Stimulated activated naive CD8-positive, alpha-beta T cell treated with anti-CD3 and anti-CD28 coated beads, Interleukin-15, Interleukin-2, amounts not matched to agents 100 ng/mL and 50 ng/mL, for 24 hours (primary cell): Measurements from ENCODE around the gene PDF.

ENCODE experiments used
- H3K27ac Mint-ChIP-seq: one replicate; pipeline ENCODE4 v1.8.0; 2021; ENCODE audit warnings: mild to moderate bottlenecking, mixed read lengths
- H3K27me3 Mint-ChIP-seq: one replicate; pipeline ENCODE4 v1.8.0; 2021; ENCODE audit warnings: mixed read lengths
- H3K36me3 Mint-ChIP-seq: one replicate; pipeline ENCODE4 v1.8.0; 2021; ENCODE audit warnings: low read depth, mixed read lengths
- H3K4me1 Mint-ChIP-seq: one replicate; pipeline ENCODE4 v1.8.0; 2021; ENCODE audit warnings: low read depth, mixed read lengths
- H3K4me3 Mint-ChIP-seq: one replicate; pipeline ENCODE4 v1.8.0; 2021; ENCODE audit warnings: mild to moderate bottlenecking, mixed read lengths
- H3K9me3 Mint-ChIP-seq: one replicate; pipeline ENCODE4 v1.8.0; 2021; ENCODE audit warnings: mixed read lengths

The PDF gene

DNA sequence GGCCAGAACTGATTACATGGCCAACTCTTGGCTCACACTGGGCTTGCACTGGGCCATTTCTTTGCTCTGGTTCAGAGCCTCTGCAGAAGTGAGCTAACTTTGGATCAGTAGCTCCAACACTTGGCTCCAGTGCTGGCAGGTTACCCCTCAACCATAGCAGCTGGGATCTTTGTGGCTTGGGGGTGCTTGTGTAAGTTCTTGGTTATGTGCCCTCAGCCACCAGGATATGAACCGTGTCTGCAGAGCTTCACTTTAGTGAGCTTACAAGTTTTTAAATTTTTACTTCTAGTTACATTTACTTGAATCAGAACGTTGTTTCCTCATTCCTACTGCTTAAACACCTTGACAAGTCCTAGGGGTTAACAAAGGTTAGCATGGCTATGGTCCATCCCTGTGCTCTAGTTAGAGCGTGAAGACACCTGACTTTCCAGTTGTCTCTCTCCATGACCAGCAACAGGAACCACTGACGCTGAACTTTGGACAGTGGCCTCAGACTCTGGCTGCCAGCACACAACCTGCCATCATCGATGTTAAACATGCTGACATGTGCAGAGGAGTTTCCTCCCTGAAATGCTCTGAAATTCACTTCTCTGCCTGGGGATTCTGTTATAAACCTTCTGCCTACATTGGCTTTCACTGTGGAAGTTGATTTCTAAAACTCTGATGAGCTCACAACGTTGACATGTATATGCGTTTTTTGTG is 4.1 kb downstream of the PDF start:
- Mint-ChIP-seq H3K27ac (peak overlapping the region; percentile 69), H3K9me3 (no peaks in the 10 kb centered on the region), H3K27me3 (no peaks in the 10 kb centered on the region), H3K36me3 (peaks cover 60% of the 10 kb centered on the region), H3K4me1 (peaks cover 40% of the 10 kb centered on the region), H3K4me3 (peak overlapping the region; percentile 90)

GRCh38 chr16:69325784-69326171 is 4.6 kb downstream of the PDF start:
- Mint-ChIP-seq H3K36me3 (peaks cover 65% of the 10 kb centered on the region), H3K27me3 (no peaks in the 10 kb centered on the region), H3K9me3 (no peaks in the 10 kb centered on the region), H3K4me1 (peaks cover 40% of the 10 kb centered on the region), H3K4me3 (peak overlapping the region; percentile 90), H3K27ac (peak overlapping the region; percentile 57)

DNA sequence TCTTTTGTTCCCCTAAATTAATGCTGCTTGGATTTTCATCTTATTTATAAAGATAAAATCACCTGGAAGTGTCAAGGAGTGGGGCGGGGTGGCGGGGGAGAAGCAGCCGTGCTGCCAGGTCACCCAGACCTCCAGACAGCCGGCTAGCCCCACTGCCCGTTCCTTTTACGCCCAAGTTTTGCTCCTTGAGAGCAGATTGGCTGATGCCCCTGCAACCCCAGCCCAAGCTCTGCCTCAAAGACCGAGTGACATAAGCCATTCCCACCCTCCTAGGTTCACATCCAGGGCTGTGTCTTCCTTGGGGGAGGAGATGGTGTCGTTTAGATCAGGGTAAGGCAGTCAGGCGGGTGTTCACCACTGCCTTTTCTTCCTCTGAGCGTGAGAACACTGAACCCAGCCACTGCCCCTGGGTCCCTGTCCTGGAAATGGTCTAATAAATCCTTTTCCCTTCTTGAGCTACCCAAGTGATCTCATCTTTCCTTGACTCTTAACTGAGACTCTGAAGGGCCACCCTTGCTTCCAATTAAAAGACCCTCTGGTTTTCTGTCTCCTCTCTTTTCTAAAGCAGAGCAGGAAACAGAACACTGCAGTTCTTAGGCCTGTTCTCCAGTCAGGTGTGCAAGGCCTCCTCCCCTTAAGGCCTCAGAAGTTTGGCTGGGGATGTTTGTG is 5.7 kb downstream of the PDF start:
- no peak overlapping the region for H3K27ac Mint-ChIP-seq
- no peaks in the 10 kb centered on the region for H3K9me3 Mint-ChIP-seq
- H3K36me3 Mint-ChIP-seq = peaks cover 70% of the 10 kb centered on the region
- peaks cover 40% of the 10 kb centered on the region for H3K4me1 Mint-ChIP-seq
- peak overlapping the region; percentile 4 for H3K4me3 Mint-ChIP-seq
- H3K27me3 Mint-ChIP-seq = no peaks in the 10 kb centered on the region

- H3K4me3 Mint-ChIP-seq = no peak overlapping the region
- H3K36me3 Mint-ChIP-seq = peaks cover 71% of the 10 kb centered on the region
- peaks cover 35% of the 10 kb centered on the region for H3K4me1 Mint-ChIP-seq
- H3K27ac Mint-ChIP-seq = no peak overlapping the region
- no peaks in the 10 kb centered on the region for H3K9me3 Mint-ChIP-seq
- H3K27me3 Mint-ChIP-seq = no peaks in the 10 kb centered on the region
Observed at GRCh38 chr16:69324013-69324531, 6.3 kb downstream of the PDF start.

DNA sequence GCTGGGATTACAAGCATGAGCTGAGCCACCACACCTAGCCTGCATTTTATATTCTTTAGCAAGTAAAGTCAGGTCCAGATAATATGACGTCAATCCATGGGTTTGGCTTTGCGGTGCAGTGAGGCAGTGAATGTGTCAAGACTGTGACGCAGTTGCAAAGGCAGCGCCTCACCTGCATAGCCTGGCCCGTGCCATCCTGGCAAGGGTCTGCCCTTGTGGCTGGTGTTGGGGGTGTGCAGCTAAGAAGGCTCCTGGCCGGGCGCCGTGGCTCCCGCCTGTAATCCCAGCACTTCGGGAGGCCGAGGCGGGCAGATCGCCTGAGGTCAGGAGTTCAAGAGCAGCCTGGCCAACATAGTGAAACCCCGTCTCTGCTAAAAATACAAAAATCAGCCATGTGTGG is 7.0 kb downstream of the PDF start:
- H3K9me3 Mint-ChIP-seq = no peaks in the 10 kb centered on the region
- H3K27ac Mint-ChIP-seq = no peak overlapping the region
- H3K27me3 Mint-ChIP-seq = no peaks in the 10 kb centered on the region
- H3K4me3 Mint-ChIP-seq = no peak overlapping the region
- peaks cover 70% of the 10 kb centered on the region for H3K36me3 Mint-ChIP-seq
- H3K4me1 Mint-ChIP-seq = peaks cover 29% of the 10 kb centered on the region

- H3K27me3 Mint-ChIP-seq = no peaks in the 10 kb centered on the region
- H3K4me3 Mint-ChIP-seq = no peak overlapping the region
- H3K4me1 Mint-ChIP-seq = peaks cover 18% of the 10 kb centered on the region
- no peak overlapping the region for H3K27ac Mint-ChIP-seq
- H3K9me3 Mint-ChIP-seq = no peaks in the 10 kb centered on the region
- H3K36me3 Mint-ChIP-seq = peaks cover 65% of the 10 kb centered on the region
Observed at GRCh38 chr16:69322343-69322742, 8.0 kb downstream of the PDF start.

DNA sequence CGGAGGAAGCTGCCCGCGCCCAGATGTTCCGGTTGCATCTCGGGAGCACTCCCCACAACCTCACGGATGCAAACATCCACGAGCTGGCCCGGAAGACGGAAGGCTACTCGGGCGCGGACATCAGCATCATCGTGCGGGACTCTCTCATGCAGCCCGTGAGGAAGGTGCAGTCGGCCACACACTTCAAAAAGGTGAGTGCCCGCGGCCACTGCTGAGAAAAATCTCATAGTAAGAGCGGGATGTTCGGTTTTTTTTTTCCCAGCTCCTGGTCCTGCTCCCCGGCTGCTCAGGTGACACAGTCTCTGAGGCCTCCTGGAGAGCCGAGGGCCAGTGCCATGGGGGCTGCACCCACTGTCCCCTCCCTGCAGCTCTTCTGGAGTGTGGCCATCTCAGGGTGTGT is 9.3 kb downstream of the PDF start:
- Mint-ChIP-seq H3K9me3 (no peaks in the 10 kb centered on the region), H3K27me3 (no peaks in the 10 kb centered on the region), H3K36me3 (peaks cover 61% of the 10 kb centered on the region), H3K4me3 (no peak overlapping the region), H3K27ac (no peak overlapping the region), H3K4me1 (peaks cover 6% of the 10 kb centered on the region)

DNA sequence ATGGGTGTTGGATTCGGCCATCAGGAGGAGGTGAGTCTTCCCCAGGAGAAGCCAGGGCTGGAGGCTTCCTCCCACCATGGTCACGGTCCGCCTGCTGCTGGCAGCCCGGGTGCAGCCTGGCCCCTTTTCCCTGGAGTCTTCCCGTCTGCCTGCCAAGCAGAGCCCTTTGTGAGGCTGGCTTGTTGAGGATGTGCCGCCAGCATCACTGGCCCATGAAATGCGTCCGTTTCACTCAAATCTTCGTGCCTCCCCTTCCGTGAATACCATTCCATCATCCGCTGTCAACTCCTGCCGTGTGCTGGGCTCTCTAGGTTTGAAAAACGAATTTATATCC is 9.7 kb downstream of the PDF start:
- H3K27ac Mint-ChIP-seq = no peak overlapping the region
- H3K4me1 Mint-ChIP-seq = peaks cover 2% of the 10 kb centered on the region
- H3K36me3 Mint-ChIP-seq = peaks cover 61% of the 10 kb centered on the region
- H3K9me3 Mint-ChIP-seq = no peaks in the 10 kb centered on the region
- no peaks in the 10 kb centered on the region for H3K27me3 Mint-ChIP-seq
- no peak overlapping the region for H3K4me3 Mint-ChIP-seq

DNA sequence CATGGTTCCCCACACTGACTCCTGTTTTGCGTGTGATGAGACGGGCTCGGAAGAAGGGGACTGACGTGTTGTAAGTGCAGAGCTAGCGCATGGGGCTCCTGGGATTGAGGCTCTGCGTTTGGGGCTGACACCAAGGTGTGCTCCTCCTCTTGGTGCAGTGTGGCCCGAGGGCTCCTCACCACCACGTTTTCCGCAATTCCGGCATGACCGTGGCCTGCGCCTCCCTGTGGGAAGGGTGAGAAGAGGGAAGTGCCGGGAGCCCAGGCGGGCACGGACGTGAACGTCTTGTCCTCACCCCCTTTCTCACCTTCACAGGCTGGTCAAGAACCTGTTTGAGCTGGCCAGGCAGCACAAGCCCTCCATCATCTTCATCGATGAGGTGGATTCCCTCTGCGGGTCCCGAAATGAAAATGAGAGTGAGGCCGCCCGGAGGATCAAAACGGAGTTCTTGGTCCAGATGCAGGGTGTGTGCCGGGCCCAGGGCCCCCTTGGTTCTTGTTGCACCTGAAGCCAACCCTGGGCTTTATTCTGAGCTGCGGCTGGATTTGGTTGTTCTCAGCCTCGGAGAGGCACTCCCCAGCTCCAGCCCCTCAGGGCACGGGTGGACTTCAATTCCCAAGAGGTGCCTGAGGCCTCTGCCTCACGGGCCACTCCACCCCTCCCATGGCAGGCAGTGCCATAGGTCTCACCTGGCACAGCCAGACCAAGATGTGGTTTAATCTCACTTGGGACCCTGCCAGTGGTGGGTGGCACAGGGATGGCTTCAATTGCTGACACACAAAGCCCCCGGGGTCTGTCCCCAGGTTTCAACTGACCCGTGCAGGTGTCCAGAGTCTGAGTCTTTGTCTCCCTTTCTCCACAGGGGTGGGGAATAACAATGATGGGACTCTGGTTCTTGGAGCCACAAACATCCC is 10.3 kb downstream of the PDF start:
- Mint-ChIP-seq H3K27me3 (no peaks in the 10 kb centered on the region), H3K4me3 (no peak overlapping the region), H3K36me3 (peaks cover 56% of the 10 kb centered on the region), H3K27ac (no peak overlapping the region), H3K9me3 (no peaks in the 10 kb centered on the region), H3K4me1 (no peaks in the 10 kb centered on the region)

DNA sequence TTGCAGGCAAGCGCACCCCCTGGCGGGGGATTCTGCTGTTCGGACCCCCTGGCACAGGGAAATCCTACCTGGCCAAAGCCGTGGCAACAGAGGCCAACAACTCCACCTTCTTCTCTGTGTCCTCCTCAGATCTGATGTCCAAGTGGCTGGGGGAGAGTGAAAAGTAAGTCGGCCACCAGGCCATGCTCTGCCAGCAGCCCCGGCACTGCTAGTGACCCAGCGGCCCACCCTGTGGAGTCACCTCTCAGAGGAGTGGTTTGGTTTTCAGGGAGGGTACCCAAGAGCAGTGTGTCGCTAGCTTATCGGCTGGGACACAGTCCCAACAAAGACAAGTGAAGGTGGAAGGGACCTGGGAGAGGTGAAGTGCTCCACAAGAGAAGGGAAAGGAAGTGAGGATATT is 11.0 kb downstream of the PDF start:
- Mint-ChIP-seq H3K27ac (no peak overlapping the region), H3K4me3 (no peak overlapping the region), H3K4me1 (no peaks in the 10 kb centered on the region), H3K27me3 (no peaks in the 10 kb centered on the region), H3K36me3 (peaks cover 50% of the 10 kb centered on the region), H3K9me3 (no peaks in the 10 kb centered on the region)

DNA sequence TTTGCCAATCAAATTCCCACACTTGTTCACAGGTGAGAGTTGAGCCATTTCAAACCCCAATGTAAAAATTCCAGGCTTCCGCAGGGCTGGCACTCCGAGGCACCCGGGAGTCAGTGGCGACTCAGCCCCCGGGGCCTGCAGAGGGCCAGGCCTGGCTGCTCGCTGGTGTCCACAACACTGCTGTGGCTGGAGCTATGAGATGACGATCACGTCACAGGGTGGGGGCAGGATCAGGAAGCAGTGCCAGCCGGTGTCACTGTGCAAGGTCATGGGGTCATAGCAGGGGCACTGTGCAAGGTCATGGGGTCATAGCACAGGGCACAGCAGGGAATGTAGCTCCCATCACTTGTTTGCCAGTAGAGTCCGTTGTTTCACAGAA is 11.5 kb downstream of the PDF start:
- Mint-ChIP-seq H3K36me3 (peaks cover 53% of the 10 kb centered on the region), H3K9me3 (no peaks in the 10 kb centered on the region), H3K27ac (no peak overlapping the region), H3K27me3 (no peaks in the 10 kb centered on the region), H3K4me3 (no peak overlapping the region), H3K4me1 (peaks cover 1% of the 10 kb centered on the region)

DNA sequence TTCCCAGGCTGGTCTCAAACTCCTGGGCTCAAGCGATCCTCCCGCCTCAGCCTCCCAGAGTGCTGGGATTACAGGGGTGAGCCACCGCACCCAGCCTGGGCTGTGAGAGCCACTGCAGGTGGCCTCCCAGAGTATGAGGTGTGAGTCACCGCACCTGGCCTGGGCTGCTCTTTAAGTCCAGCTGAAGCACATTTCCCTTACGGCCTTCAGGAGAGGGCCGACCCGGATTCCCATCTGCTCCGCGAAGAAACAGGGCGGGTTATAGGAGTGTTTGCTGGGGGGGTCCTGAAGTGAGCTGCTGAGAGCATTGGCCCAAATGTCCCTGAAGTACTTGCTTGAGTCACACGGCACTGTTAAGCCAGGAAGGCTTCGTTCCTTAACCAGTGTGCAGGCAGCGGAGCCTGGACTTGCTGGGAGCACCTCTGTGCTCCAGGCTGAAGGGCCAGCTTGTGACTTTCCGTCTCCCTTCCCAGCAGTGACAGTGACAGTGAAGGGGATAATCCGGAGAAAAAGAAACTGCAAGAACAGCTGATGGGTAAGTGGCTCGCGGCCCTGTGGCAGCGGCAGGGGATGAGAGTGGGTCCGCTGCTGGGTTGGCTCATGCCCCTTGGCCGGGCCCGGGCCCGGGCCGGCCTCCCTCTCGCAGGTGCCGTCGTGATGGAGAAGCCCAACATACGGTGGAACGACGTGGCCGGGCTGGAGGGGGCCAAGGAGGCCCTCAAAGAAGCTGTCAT is 12.0 kb downstream of the PDF start:
- Mint-ChIP-seq H3K27me3 (no peaks in the 10 kb centered on the region), H3K9me3 (no peaks in the 10 kb centered on the region), H3K4me3 (no peak overlapping the region), H3K27ac (no peak overlapping the region), H3K4me1 (peaks cover 7% of the 10 kb centered on the region), H3K36me3 (peaks cover 58% of the 10 kb centered on the region)

DNA sequence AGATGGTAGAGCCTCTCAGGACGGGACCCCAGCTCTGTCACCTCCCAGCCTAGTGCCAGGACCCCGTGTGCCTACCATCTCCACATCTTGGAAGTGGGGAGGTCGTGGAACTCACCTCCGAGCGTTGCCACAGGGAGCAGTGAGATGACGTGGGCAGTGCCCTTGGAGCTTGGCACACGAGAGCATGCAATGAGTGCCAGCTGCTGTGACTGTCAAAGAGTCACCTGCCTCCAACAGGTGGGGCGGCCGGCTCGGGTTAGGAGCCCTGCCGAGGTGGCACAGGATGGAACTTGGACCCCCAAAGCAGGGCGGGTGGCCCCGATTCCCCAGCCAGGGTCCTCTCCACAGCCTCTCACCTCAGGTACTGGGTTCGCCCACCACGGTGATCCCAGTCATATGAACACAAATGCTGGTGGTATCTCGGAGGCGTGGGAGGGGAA is 13.8 kb downstream of the PDF start:
- H3K4me3 Mint-ChIP-seq = no peak overlapping the region
- peaks cover 55% of the 10 kb centered on the region for H3K36me3 Mint-ChIP-seq
- H3K27ac Mint-ChIP-seq = no peak overlapping the region
- no peaks in the 10 kb centered on the region for H3K27me3 Mint-ChIP-seq
- peaks cover 17% of the 10 kb centered on the region for H3K4me1 Mint-ChIP-seq
- no peaks in the 10 kb centered on the region for H3K9me3 Mint-ChIP-seq

DNA sequence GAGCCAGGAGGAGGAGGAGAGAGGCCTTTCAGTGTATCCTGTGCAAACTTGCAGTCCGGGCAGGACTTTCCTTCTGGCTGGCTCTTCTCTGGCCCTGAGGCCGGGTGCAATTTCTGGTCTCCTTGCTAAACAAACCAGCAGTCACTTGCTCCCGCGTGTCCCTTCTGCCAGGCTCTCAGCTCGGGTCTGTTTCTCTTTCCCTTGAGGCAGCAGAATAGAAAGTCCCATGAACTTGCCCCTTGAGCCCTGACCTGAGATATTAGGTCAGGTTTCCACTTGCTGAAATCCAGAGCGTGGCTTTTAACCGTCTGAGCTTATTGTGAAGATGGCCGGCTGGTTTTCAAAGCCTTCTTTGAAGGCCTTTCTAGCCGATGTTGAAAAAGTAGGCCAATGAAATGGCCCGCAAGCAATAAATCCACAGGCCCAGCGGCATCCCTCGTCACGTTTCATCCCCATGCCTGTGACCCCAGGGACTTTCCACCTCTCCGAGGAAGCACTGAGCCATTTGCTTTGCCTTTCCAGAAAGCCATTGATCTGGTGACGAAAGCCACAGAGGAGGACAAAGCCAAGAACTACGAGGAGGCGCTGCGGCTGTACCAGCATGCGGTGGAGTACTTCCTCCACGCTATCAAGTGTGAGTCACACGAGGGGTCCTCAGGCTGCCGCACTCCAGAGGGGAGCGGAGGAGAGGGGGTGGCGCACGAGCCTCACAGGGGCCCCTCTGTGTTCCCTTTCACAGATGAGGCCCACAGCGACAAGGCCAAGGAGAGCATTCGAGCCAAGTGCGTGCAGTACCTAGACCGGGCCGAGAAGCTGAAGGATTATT is 14.7 kb downstream of the PDF start:
- no peak overlapping the region for H3K4me3 Mint-ChIP-seq
- peaks cover 46% of the 10 kb centered on the region for H3K36me3 Mint-ChIP-seq
- H3K27me3 Mint-ChIP-seq = no peaks in the 10 kb centered on the region
- H3K4me1 Mint-ChIP-seq = peaks cover 19% of the 10 kb centered on the region
- H3K27ac Mint-ChIP-seq = no peak overlapping the region
- no peaks in the 10 kb centered on the region for H3K9me3 Mint-ChIP-seq
